Measurements from ENCODE around the gene FOXK1.
"Not testable (repeated sequence)": the region's sequence is repeated elsewhere in the genome, so short reads cannot be mapped to it uniquely, and the experiment has no call there.

Gene FOXK1

GRCh38 chr7:4667776-4668509 lies 14.2 kb upstream of the FOXK1 start:
- DNase-seq: no peak

DNA sequence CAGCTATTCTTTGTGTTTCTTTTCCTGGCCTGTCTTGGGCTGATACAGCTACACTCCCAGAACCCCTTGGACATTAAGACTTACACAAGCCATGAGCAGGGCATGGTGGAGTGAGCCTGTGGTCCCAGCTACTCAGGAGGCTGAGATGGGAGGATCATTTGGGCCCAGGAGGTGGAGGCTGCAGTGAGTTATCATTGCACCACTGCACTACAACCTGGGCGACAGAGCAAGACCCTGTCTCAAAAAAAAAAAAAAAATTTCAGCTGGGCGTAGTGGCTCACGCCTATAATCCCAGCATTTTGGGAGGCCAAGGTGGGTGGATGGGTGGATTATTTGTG lies 13.6 kb upstream of the FOXK1 start:
- DNase-seq: no peak

GRCh38 chr7:4670791-4671190 lies 11.3 kb upstream of the FOXK1 start:
- DNase-seq: no peak

GRCh38 chr7:4675771-4676367 lies 6.2 kb upstream of the FOXK1 start:
- no peak for DNase-seq

DNA sequence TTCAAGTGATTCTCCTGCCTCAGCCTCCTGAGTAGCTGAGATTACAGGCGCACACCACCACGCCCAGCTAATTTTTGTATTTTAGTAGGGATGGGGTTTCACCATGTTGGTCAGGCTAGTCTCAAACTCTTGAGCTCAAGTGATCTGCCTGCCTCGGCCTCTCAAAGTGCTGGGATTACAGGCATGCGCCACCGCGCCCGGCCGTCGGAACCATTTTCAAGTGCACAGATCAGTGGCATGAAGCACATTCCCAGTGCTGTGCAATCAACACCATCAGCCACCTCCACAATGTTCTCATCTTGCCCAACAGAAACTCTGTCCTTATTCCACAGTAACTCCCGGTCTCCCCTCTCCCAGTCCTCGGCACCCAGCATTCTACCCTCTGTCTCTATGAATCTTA lies 4.6 kb upstream of the FOXK1 start:
- DNase-seq: not testable (repeated sequence)

DNA sequence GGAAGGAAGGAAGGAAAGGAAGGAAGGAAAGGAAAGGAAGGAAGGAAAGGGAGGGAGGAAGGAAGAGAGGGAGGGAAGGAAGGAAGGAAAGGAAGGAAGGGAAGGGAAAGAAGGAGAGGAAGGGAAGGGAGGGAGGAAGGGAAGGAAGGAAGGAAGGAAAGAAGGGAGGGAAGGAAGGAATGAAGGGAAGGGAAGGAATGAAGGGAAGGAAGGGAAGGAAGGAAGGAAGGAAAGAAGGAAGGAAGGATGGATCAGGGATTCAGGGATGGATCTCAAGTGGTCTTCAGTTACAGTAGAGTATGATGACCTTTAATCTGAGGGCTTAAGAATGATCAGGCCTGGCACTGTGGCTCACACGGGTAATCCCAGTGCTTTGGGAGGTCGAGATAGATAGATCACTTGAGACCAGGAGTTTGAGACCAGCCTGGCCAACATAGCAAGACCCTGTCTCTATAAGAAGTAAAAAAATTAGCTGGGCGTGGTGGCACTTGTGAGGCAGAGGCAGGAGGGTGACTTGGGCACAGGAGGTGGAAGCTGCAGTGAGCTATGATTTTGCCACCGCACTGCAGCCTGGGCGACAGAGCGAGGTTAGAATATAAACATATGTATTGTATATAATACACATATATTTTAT lies 760 bp upstream of the FOXK1 start:
- no peak for DNase-seq

DNA sequence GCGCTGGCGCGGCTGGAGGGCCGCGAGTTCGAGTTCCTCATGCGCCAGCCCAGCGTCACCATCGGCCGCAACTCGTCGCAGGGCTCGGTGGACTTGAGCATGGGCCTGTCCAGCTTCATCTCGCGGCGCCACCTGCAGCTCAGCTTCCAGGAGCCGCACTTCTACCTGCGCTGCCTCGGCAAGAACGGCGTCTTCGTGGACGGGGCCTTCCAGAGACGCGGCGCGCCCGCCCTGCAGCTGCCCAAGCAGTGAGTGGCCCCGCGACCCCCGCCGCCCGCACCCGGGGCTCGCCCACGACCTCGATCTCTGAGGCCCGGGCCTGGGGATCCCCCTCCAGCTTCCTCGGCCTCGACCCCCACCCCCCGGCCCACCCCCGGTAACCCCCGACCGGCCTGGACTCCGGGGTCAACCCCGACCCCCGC lies 537 bp downstream of the FOXK1 start:
- peak in 3 of 5 donors; percentile 24 to 54 (median 26) for DNase-seq

GRCh38 chr7:4683043-4683883 lies 1.2 kb downstream of the FOXK1 start:
- DNase-seq: peak in 2 of 5 donors; percentile 7 to 18

DNA sequence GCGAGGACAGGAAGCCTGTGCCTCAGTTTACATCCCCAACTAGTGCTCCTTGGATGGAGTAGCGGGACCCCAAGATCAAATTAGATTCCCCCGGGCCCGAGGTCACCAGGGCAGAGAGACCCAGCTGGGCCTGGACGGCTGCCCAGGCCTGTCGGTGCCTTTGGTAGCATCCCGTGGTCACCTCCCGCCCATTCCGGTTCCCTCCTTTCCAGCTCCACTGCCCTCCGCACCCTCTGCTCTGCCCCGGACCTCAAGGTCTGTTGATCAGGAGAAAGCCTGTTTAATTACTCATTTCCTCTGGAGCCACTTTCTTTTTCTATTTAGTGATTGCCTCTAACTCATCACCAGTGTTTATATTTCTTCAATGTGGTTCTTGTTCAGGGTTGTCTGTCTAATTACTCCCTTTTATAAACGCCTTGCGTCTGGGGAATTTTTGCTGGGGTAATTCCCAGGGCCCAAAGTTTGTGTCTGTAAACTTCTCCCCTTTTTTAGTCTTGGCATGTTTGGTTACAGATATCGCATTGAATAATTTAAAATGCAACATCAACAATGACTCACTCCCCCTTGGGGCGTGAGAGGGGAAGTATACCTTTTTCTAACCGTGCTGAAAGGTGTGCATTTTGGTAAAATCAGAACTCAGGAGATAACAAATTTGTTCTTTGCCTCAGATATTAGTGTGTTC lies 1.9 kb downstream of the FOXK1 start:
- DNase-seq: peak in 4 of 5 donors; percentile 23 to 31 (median 28)

- no peak for DNase-seq
Measured at GRCh38 chr7:4684846-4685245, 2.8 kb downstream of the FOXK1 start.

DNA sequence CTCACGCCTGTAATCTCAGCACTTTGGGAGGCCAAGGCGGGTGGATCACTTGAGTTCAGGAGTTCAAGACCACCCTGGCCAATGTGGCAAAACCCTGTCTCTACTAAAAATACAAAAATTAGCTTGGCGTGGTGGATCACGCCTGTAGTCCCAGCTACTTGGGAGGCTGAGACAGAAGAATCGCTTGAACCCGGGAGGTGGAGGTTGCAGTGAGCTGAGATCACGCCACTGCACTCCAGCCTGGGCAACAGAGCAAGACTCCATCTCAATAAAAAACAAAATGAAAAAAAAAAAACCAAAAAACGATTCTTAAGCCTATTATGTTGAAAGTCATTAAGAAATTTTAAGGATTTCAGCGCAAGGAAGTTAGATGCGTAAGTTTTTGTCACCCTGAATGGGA lies 3.6 kb downstream of the FOXK1 start:
- DNase-seq: not testable (repeated sequence)

- DNase-seq: no peak
Measured at GRCh38 chr7:4687956-4688355, 5.9 kb downstream of the FOXK1 start.

DNA sequence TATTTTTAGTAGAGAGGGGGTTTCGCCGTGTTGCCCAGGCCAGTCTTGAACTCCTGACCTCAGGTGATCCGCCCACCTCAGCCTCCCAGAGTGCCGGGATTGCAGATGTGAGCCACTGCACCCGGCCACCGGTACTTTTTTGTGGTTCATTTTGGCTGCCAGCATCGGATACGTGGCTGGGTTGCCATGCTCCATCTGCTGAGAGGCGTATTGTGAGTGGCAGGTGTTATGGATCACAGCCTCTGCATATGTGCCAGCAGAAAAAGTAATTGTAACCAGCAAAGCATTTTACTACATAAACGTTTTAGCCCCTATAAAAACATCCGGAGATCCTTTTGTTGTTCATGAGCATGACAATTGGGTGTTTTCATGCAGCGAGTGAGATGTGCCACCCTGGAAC lies 7.1 kb downstream of the FOXK1 start:
- no peak for DNase-seq

DNA sequence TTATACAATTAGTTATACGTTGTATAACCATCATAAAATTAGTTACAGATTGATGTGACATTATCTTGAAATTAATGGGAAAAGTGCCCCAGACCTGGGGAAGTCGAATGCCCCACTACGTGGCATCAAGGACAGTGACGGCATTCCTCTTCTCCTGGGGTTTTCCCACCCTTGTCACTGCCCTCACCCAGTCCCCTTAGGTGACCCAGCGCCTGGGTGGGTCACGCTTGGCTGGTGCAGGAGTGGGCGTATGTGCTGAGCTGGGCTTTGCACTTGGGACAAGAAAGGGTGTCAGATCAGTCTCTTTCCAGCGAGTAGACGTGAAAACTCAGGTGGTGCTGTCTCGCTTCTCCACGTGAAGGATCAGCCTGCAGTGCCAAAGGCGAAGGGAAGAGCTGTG lies 7.6 kb downstream of the FOXK1 start:
- DNase-seq: no peak

- DNase-seq: no peak
Measured at GRCh38 chr7:4690953-4691856, 9.1 kb downstream of the FOXK1 start.

DNA sequence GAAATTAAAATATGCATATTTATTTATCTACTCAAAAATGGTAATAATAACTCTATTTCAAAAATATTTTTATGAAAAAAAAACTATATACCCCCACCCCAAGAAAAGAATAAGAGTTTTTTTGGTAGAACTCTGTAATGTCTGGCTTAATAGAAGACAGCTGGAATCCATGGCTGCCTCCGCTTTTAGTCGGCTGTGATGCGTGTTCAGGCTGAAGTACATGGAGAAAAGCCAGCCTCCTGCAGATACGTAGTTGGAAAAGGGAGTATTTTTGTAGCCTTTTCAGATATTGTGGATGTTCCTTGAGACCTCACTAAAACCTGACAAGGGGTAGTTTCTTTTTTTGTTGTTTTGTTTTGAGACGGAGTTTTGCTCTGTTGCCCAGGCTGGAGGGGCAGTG lies 10.0 kb downstream of the FOXK1 start:
- no peak for DNase-seq

GRCh38 chr7:4692622-4693021 lies 10.5 kb downstream of the FOXK1 start:
- DNase-seq: not testable (repeated sequence)

DNA sequence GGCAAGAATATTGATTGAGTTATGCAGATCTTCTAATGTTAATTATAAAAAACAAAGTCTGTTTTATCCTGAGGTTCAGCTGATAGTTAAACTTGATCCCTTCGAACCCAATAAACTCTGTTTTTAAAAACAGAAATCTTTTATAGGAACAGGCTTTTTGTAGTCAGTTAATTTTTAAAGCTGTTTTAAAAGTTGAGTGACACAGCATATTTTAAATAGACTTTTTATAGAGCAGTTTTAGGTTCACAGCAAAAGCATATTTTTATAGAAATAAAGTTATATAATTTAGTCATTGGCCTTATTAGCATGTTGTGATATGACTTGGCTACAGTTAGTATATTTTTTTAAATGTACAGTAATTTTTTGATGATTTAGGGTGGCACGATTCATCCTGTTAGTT lies 11.1 kb downstream of the FOXK1 start:
- no peak for DNase-seq

- DNase-seq: no peak
Measured at GRCh38 chr7:4693749-4694148, 11.7 kb downstream of the FOXK1 start.

DNA sequence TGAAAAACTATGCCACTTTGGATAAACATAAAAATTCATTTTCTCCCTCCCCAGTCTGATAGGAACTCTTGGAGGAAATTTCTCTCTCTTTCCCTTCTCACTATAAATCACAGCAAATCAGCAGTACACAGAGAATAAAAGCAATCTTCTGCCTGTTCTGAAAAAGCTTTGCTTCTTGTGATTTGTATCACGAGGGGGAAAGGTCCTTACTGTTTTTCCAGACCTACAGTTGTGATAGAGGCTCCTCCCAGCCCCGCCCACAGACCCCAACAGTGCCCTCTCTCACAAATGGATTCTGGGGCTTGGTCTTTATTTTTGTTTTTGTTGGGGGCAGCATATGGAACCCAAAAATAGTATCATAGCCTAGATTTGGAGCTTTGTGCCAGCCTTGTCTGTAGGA lies 12.2 kb downstream of the FOXK1 start:
- DNase-seq: no peak

GRCh38 chr7:4698707-4699275 lies 16.7 kb downstream of the FOXK1 start:
- no peak for DNase-seq

All from T-helper 1 cell (primary cell).